GM21423 (cell line): ENCODE results near the gene USP32.

Source experiments
- ATAC-seq: cut with Tn5 transposase; IDR thresholded peaks from one replicate; pipeline ENCODE4 v1.9.1; 2021; ENCODE audit warnings: mild to moderate bottlenecking, moderate library complexity; ENCODE audit not compliant: unreplicated experiment

Gene USP32

DNA sequence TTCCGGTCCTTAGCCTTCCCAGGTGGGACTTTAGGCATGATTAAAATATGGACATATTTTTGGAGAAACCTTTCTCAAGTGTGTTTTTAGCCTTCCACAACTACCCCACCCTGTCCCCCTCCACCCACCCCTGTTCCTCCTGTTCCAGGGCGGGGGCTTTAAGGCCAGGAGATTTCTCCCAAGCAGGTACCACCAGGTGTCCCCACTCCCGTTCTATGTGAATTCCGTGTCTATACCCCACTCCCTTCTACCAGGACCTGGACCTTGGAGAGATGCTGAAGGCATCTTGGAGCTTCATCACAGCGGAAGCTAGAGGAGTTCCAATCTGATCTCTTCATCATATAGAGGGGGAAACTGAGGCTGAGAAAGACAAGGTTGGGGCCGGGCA is 232.5 kb downstream of the USP32 start:
- no peak for ATAC-seq

DNA sequence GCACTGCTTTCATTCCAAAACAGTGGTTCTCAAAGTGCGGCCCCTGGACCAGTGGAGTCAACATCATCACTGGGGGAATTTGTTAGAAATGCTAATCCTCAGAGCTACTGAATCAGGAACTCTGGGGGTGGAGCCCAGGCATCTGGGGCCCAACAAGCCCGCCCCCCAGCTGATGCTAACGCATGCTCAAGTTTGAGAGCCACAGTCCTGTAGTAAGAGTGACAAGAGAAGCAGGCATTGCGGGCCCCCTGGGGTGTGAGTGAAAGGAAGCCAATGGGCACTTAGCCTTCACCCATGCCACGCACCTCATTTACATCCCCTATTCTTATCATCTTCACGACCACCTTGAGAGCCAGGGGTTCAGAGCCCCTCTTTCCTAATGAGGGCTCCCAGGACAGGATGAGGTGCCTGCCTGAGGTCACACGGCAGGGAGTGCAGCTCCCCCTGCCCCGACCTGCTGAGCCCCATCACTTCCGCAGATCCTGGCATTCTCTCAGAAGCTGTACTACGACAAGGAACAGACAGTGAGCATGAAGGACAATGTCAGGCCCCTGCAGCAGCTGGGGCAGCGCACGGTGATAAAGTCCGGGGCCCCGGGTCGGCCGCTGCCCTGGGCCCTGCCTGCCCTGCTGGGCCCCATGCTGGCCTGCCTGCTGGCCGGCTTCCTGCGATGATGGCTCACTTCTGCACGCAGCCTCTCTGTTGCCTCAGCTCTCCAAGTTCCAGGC is 233.0 kb downstream of the USP32 start:
- ATAC-seq, result no peak

DNA sequence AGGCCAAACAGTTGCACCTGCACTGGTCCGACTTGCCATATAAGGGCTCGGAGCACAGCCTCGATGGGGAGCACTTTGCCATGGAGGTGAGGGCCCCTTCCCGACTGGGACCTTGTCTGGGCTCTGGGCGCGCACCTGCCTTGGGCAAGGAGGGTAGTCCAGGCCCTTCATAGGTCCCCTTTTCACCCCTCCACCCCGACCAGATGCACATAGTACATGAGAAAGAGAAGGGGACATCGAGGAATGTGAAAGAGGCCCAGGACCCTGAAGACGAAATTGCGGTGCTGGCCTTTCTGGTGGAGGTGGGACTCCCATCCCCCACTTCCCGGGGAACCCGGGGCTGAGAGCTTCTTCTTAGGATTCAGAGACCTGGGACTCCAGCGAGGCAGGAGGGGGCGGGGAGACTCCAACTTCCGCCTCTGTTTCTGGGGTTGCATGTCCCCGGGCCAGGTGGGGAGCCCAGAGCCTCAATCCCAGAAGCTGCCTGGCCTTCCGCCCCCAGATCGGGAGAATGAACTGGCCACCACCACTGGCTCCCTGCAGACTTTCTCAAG is 234.4 kb downstream of the USP32 start:
- no peak for ATAC-seq

DNA sequence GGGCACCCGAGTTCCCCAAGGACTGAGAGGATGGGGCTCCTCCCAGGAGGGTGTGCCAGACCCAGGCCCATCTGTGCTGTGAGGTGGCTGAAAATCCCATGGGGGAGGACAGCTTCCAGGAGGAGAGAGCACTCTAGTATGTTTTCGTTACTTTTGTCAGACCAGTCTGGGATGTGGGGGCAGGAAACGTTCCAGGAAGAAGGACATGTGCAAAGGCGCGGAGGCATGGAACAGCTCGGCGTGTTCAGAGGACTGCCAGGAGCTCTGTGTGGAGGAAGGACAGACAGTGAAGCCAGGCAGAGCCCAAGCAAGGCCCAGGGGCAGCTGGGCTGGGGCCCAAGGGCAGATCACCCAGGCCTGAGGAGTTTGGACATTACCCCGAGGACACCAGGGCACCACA is 235.2 kb downstream of the USP32 start:
- no peak for ATAC-seq

DNA sequence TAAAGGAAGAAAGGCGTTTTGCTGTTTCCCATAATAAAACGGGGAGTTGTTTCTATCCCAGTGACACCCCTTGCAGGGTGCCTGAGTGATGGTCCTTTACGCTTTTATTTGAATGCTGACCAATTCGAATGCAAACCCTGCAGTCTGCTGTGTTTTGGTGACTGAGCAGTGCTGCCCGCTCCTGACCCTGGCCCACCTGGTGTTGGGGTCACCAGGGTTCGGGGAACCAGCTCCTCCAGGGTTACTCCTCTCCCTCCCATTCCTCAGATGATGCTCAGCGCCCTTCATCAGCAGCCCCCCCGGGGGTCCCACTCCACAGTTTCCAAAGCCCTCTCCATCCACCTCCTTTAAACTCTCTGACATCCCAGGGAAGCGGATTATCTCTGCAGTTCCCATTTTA is 236.1 kb downstream of the USP32 start:
- ATAC-seq, result no peak

DNA sequence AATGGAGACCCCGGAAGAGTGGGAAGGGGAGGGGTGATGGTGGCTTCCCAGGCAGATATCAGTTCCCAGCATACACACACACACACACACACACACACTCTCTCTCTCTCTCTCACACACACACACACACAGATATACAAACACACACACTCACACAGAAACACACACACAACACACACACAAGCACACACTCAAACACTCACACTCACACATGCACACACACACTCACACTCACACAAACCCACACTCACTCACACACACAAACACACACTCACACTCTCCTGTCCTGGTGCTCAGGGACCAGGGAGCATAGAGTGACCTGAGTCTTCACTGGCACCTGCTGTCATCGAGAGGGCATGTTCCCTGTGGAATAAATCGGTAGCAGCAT is 236.5 kb downstream of the USP32 start:
- ATAC-seq, result no peak

DNA sequence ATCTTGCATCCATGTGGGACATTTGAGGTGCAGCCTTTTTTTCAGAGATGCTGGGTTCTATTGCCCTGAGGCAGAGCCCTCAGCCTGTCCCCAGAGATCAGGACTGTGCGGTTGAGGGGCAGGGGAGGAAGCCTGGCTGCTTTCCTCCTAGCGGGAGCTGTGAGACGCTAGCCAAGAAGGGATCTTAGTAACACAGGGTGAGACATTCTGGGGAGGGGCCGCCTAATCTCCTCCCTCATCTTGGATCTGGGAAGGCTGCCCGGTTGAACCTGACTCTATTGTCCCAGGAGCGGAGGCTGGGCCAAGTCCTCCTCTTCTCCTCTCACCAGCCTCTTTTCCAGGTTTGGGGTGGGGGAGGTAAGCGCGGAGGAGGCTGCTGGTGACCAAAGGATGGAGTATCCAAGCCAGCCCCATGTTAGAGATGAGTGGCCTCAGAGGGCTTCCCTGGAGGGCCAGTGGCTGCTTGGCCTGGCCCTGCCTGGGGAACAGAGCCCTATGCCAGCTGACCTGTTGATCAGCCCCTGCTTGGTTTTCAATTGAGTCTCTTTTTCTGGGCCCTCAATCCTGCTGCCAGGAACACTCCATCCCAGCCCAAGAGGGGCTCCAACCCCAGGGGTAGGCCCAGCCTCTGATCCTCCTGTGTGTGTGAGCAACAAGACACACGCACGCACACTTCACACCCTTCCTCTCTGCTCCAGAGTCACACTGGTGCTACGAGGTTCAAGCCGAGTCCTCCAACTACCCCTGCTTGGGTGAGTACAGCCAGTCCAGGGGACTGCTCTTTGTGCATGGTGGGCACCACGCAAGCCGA is 237.1 kb downstream of the USP32 start:
- no peak for ATAC-seq

- ATAC-seq, result no peak
Measured at GRCh38 chr17:60153606-60154390, 238.1 kb downstream of the USP32 start.

DNA sequence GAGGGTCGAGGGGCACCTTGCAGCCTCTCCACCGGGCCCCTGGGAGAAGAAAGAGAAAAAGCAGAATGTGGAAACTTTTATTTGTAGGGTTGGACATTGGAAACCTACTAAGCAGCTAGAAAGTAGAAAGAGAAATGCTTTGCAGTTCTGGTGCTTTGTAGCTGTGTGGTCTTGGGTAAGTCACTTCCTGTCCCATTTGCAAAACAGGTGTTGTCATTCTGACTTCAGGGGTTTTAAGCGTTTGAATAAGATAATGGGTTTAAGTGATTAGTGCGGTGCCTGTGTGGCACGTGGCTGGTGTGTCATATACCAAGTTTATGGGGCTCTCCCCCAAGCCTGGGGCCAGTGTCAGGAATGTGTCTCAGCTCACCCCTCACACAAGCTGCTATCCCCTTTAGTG is 240.6 kb downstream of the USP32 start:
- no peak for ATAC-seq

GRCh38 chr17:60149691-60150582 is 242.0 kb downstream of the USP32 start, which contains the start of gene CA4:
TSS of gene CA4 (plus strand) at chr17:60149973. CDS start at chr17:60150035, 62 bp downstream.
- no peak for ATAC-seq

DNA sequence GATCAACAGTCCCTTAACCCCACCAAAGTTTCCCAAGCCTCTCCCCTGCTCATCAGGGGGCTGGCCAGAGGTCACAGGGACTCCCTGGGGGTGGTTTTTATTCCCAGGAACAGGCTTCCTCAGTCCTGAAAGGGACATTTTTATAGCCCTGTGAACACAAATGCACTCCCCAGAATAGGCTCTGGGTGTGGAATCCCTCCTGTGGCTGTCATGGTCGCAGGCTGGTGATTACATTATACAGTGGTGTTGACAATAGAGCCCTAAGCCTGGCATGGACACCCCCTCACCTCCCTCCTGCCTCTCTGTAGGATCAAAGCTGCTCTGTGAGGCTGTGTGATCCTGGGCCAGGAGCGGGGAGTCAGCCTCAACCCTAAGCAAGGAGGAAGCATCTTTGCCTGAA is 243.6 kb downstream of the USP32 start:
- no peak for ATAC-seq

- no peak for ATAC-seq
Measured at GRCh38 chr17:60147553-60148223, 244.2 kb downstream of the USP32 start.

- ATAC-seq, result no peak
Measured at GRCh38 chr17:60146206-60146605, 245.7 kb downstream of the USP32 start.

DNA sequence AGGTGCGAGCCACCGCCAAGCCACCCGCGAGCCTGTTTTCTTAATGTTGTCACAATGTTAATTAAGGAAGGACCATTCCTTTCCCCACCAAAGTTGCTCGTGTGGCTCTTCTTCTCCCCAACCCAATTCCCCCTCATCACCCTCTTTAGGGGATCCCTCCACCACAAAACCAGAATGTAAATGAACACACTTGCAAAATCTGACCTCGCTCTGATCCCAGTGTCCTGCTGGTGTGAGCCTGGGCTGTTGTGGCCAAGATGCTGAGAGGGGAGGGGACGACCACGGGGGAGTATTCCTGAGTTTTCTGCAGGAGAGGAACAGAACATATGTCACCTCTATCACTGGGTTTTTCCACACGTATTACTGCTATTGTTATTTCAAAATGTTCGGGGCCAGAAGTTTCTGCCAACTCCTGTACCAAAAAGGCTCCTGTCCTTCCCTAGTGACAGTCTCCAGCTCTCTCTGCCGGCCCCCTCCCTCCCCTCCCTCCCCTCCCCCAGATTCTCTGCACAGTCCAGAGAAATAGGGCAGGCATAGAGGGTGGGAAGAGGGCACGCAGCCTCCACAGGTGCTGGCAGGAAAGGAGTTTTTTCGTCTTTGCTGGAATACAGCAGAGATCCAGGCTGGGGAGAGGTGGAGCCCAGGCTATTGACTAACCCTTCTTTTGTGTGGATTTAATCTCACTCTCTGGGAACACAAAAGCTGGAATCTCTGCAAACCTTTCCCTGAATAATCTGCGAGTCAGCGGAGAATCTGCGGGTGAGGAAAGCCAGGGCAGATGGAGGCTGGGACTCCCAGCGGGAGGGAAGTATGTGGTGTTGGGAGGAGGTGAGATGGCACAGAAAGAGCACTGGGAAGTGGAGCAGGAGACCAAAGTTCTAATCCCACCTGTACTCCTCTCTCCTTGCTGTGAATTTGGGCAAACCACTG is 246.7 kb downstream of the USP32 start:
- no peak for ATAC-seq

- ATAC-seq, result peak; percentile 63
Measured at GRCh38 chr17:60142872-60143499, 248.9 kb downstream of the USP32 start.

DNA sequence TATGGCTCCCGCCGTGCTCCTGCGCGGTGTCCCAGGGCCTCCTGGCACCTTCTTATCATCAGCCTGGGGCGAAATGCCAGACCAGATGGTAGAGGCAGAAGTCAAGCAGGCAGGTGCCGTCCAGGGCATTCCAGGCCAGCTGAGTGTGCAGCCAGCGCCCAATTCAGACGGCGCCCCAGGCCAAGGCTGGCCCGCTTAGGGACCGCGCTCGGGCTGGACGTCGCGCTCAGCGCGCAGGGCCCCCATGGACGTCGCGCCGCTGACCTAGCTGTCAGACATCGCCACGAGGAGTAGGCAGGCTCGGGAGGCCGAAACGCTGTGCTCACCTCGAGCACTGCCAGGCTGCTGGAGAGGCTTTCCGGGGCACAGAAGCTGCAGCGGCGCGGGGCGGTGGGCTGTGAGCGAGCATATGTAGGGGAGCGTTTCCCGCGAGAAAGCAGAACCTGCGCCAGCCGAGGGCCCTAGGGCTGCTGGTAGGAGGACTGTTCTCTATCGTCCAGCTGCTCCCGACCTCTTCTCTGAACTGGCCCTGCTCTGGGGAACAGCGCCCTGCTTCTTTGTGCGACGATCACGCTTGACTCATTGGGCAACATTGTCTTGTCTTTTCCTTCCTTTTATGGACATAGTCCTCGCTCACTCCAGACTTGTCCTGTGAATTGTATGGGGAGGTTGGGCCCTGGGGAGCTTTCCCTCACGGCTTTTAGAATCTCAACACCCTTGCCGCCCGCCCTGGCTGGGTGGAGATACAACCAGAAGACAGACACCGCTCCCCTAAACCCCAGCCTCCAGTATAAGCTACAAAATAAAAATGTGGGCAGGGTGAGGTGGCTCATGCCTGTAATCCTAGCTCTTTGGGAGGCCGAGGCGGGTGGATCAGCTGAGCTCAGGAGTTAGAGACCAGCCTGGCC is 250.6 kb downstream of the USP32 start:
- no peak for ATAC-seq
